HG03432 (cell line): ENCODE results near the gene NNT.
"Not testable (repeated sequence)": the region's sequence is repeated elsewhere in the genome, so short reads cannot be mapped to it uniquely, and the experiment has no call there.

Source experiments
- ATAC-seq: cut with Tn5 transposase; IDR thresholded peaks from one replicate; pipeline ENCODE4 v1.9.1; 2021; ENCODE audit warnings: mild to moderate bottlenecking, moderate library complexity; ENCODE audit not compliant: unreplicated experiment

Gene NNT

GRCh38 chr5:43702293-43702692 is 99.3 kb downstream of the NNT start:
- ATAC-seq = no peak

- ATAC-seq = no peak
Observed at GRCh38 chr5:43702815-43703214, 99.8 kb downstream of the NNT start.

GRCh38 chr5:43704243-43704642 is 101.3 kb downstream of the NNT start:
- ATAC-seq = no peak

GRCh38 chr5:43706576-43706975 is 103.6 kb downstream of the NNT start:
- not testable (repeated sequence) for ATAC-seq

- ATAC-seq = no peak
Observed at GRCh38 chr5:43711496-43711895, 108.5 kb downstream of the NNT start.

GRCh38 chr5:43712081-43712480 is 109.1 kb downstream of the NNT start:
- ATAC-seq = no peak

- ATAC-seq = not testable (repeated sequence)
Observed at GRCh38 chr5:43719783-43720182, 116.8 kb downstream of the NNT start.

GRCh38 chr5:43728581-43728980 is 125.6 kb downstream of the NNT start:
- no peak for ATAC-seq

GRCh38 chr5:43729846-43730478 is 127.0 kb downstream of the NNT start:
- no peak for ATAC-seq

GRCh38 chr5:43730832-43731342 is 127.9 kb downstream of the NNT start:
- no peak for ATAC-seq

GRCh38 chr5:43731573-43731972 is 128.6 kb downstream of the NNT start:
- ATAC-seq = no peak

GRCh38 chr5:43745923-43746548 is 143.1 kb downstream of the NNT start:
- ATAC-seq = not testable (repeated sequence)

GRCh38 chr5:43750809-43751208 is 147.8 kb downstream of the NNT start:
- ATAC-seq = no peak

- ATAC-seq = no peak
Observed at GRCh38 chr5:43753069-43753468, 150.1 kb downstream of the NNT start.
